MG63 (cell line): ENCODE results near the gene BTBD6. TPM values are rescaled to one million over a fixed set of nuclear protein-coding genes. Genes with fewer than 3 reads are reported as not detected.
"Not testable (repeated sequence)": the region's sequence is repeated elsewhere in the genome, so short reads cannot be mapped to it uniquely, and the experiment has no call there.

ENCODE experiments used
- DNase-seq: peaks from one replicate; pipeline ENCODE4 v3.0.0-alpha.2; 2020
- H3K27me3 ChIP-seq: fragments of 250-450 bp; sonication (Bioruptor Pico); 2 replicates; pipeline ENCODE4 v1.5.1; 2020; ENCODE audit warnings: mild to moderate bottlenecking, moderate library complexity
- H3K36me3 ChIP-seq: fragments of 250-450 bp; sonication (Bioruptor Pico); 2 replicates; pipeline ENCODE4 v1.5.1; 2020; ENCODE audit warnings: mild to moderate bottlenecking, moderate library complexity
- H3K4me3 ChIP-seq: fragments of 250-450 bp; sonication (Bioruptor Pico); 2 replicates; pipeline ENCODE4 v1.5.1; 2020; ENCODE audit warnings: mild to moderate bottlenecking, moderate library complexity
- H3K9me3 ChIP-seq: fragments of 250-450 bp; sonication (Bioruptor Pico); 2 replicates; pipeline ENCODE4 v1.5.1; 2020; ENCODE audit warnings: mild to moderate bottlenecking, moderate library complexity
- total RNA-seq: library from RNA; depleted of rRNA; stranded (reverse); fragments of >200 nt; shearing (Covaris generic); gene quantifications from 2 replicates; pipeline ENCODE4 v1.2.3, GENCODE V29; 2014; ENCODE audit warnings: low replicate concordance

BTBD6 gene
- total RNA-seq, 1 experiment from 2014 or later, result 25.1 TPM

DNA sequence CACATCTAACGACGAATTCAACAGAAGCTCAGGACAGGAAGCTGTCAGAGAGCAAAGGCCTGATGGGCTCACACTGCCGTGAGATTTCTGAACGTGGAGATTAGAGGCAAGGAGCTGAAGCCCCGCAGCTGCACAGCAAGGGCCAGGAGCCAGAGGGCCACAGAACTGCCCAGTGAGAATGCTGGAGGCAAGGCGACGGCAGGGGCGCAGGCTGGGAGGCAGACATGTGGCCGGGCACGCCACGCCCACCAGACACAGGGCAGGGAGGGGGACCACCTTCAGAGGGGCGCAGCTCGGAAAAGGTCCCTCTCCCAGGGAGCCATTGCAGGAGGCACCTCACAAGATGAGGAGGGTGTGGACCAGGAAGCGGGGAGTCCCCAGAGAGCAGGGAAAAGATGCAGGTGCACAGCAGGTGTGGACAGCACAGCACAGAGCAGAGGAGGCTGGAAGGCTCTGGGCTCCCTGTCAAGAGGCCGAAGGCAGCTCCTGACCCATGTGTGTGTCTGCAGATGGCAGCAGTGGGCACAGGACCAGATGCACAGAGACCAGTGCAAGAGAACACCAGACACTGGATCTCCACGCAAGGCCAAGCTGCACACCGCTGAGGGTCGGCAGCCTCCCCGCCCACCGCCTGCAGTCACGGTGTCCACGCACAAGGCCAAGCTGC, 23.0 kb downstream of the BTBD6 start:
- DNase-seq, result no peak
- H3K36me3 ChIP-seq, result no peaks in the 10 kb centered on the region
- H3K9me3 ChIP-seq, result no peaks in the 10 kb centered on the region
- no peaks in the 10 kb centered on the region for H3K27me3 ChIP-seq
- no peak overlapping the region for H3K4me3 ChIP-seq

DNA sequence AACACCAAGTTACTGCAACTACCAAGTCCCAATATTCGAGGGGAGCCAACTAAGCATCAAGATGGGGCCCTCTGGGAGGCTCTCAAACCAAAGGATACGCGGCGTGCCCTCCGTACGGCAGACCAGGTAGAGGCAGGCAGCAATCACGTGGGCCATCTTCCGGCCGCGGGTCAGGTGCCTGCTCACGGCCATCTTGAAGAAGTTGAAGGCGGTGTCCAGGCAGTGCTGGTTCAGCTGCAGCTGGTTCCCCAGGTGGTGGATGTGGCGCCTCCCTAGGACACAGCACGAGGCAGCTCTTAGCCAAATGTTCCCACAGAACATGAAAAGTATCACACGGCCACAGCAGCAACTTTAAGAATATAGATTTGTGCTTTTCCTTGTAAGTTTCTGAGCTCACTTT, 24.3 kb downstream of the BTBD6 start:
- no peak for DNase-seq
- H3K36me3 ChIP-seq, result no peaks in the 10 kb centered on the region
- H3K27me3 ChIP-seq, result no peaks in the 10 kb centered on the region

DNA sequence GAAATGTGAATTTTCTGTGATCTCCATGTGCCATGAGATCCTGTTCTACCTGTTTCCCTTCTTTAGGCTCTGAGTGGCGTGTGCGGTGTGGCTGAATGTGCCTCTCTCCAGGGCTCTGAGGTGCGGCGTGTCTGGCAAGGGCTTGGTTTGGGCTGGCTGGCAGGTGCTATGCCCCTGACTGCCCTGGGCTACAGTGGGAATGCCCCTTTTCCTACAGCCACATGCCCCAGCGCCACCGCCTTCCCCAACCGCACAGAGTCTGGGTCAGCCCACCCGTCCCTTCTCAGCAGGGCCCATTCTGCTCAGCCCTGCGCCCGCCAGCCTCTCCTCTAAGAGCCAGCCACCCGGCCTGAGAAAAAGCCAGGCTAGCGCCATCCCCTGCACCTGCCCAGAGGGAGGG, 24.7 kb downstream of the BTBD6 start:
- no peaks in the 10 kb centered on the region for H3K9me3 ChIP-seq
- no peak for DNase-seq
- H3K36me3 ChIP-seq, result no peaks in the 10 kb centered on the region
- H3K27me3 ChIP-seq, result no peaks in the 10 kb centered on the region
- H3K4me3 ChIP-seq, result no peak overlapping the region

More for the DNA sequence above, 24.3 kb downstream of the BTBD6 start:
- Histone ChIP-seq H3K9me3 (no peaks in the 10 kb centered on the region), H3K4me3 (no peak overlapping the region)

DNA sequence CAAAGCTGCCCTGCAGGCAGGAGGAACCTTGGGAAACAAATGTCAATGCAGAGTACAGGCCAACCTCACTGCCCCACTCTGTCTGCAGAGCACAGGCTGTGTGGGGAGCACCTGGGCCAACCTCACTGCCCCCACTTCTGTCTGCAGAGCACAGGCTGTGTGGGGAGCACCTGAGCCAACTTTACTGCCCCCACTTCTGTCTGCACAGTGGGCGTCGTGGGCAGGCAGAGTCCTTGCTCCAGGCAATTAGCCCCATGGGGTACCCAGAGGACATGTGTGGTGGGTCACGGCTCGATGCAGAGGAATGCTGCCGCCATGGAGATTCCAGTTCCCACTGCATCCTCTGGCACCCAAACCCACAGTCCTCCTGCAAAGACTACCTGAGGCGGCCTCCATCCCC, 26.3 kb downstream of the BTBD6 start:
- no peaks in the 10 kb centered on the region for H3K27me3 ChIP-seq
- no peak for DNase-seq
- H3K36me3 ChIP-seq, result no peaks in the 10 kb centered on the region
- no peak overlapping the region for H3K4me3 ChIP-seq
- H3K9me3 ChIP-seq, result no peaks in the 10 kb centered on the region

DNA sequence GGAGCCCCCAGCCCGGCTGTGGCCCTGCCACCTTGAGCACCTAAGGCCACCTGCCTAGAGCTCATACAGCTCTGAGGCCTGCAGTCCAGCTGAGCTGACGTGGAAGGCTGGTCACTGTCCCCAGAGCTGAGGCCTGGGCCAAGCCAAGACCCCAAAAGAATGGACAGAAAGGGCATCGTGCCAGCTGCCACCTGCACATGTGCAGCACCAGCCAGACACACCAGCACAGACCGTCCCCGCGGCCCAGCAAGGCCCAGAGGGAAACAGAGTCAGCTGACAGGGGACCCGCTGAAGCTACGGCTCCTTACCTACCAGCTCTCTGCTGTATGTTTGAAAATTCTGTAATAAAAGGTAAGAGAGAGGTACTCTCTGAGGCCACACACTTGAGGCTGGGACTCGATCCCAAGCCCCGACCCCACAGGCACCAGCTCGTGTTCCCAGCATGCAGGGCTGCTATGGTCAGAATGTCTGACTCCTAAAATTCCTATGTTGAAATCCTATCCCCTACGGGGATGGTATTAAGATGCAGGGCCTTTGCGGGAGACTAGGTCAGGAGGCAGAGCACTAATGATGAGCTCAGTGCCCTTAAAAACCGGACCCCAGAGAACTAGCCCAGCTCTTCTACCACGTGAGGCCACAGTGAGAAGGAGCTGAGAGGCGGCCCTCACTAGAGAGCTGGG, 27.1 kb downstream of the BTBD6 start:
- no peak for DNase-seq
- H3K36me3 ChIP-seq, result no peaks in the 10 kb centered on the region
- no peak overlapping the region for H3K4me3 ChIP-seq
- H3K9me3 ChIP-seq, result no peaks in the 10 kb centered on the region
- no peaks in the 10 kb centered on the region for H3K27me3 ChIP-seq

DNA sequence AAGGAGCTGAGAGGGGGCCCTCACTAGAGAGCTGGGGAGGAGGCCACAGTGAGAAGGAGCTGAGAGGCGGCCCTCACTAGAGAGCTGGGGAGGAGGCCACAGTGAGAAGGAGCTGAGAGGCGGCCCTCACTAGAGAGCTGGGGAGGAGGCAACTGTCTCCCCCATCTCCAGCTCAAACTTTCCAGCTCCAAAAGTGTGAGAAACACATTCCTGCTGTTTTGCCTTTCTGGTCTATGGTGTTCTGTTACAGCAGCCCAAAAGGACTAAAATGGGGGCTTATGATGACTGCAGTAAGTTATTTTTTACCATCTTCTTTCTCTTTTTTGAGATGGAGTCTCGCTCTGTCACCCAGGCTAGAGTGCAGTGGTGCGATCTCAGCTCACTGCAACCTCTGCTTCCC, 29.1 kb downstream of the BTBD6 start:
- H3K27me3 ChIP-seq, DNase-seq: not testable (repeated sequence)

DNA sequence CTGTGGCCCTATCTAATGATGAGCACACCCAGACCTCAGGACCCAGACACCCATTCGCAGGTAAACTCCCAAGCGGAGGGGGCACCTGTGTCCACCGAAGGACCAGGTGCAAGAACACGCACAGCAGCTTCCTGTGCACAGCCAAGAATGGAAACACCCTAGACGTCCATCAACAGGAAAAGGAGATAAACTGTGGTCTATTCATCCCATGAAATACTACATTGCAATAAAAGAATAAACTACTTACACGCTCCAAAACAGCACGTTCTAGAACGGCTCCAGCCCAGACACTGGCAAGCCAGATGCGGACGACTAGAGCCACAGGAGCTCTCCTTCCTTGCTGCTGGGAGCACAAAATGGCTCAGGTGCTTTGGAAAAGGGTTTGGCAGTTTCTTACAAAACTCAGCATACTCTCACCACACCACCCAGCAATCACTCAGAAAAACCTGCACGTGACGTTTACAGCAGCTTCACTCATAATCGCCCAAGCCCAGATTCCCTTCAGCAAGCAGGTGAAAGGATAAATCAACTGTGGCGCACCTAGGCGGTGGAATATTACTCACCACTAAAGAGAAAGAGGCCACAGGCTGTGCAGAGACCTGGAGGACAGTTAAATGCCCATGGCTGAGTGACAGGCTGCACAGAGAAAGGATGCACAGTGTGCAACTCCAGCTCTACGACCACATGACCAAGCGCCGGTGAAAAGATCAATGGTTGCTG, 31.5 kb downstream of the BTBD6 start:
- H3K36me3 ChIP-seq, result no peaks in the 10 kb centered on the region
- H3K27me3 ChIP-seq, result no peaks in the 10 kb centered on the region
- no peaks in the 10 kb centered on the region for H3K9me3 ChIP-seq
- no peak overlapping the region for H3K4me3 ChIP-seq
- DNase-seq, result no peak

More for the DNA sequence above, 29.1 kb downstream of the BTBD6 start:
- H3K4me3 ChIP-seq, H3K36me3 ChIP-seq, H3K9me3 ChIP-seq: not testable (repeated sequence)

DNA sequence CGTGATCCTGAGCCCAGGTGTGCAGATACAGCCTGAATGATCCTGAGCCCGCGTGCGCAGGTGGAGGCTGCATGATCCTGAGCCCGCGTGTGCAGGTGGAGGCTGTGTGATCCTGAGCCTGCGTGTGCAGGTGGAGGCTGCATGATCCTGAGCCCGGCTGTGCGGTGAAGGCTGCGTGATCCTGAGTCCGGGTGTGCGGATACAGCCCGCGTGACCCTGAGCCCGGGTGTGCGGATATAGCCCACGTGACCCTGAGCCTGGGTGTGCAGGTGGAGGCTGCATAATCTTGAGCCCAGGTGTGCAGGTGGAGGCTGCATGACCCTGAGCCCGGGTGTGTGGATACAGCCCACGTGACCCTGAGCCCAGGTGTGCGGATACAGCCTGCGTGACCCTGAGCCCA, 32.2 kb downstream of the BTBD6 start:
- no peaks in the 10 kb centered on the region for H3K9me3 ChIP-seq
- H3K4me3 ChIP-seq, result no peak overlapping the region

DNA sequence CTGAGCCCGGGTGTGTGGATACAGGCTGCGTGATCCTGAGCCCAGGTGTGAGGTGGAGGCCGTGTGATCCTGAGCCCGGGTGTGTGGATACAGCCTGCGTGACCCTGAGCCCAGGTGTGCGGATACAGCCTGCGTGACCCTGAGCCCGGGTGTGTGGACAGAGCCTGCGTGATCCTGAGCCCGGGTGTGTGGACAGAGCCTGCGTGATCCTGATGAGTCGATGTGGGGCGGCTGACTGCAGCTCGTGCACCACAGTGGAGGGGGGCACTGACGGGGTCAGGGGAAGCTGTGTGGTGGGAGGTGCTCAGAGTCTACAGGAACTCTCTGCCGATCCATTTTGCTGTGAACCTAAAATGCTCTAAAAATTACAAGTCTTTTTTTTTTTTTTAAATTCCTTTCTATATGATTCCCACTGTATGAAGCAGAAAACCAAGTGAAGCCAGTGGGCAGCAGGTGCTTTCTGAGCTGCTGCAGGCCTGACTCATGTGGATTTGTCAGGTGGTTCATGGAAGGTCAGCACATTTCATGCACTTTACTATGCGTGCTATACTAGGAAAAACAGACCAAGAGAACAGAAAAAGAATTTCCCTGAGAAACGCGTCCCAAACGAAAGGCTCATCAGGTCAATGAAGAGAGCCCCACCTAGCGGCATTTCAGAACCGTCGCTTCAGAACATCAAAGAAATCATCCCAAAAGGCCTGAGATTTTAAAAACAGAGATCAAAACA, 33.2 kb downstream of the BTBD6 start:
- no peaks in the 10 kb centered on the region for H3K27me3 ChIP-seq
- no peak overlapping the region for H3K4me3 ChIP-seq
- no peaks in the 10 kb centered on the region for H3K9me3 ChIP-seq
- H3K36me3 ChIP-seq, result no peaks in the 10 kb centered on the region
- no peak for DNase-seq

More for the DNA sequence above, 32.2 kb downstream of the BTBD6 start:
- H3K36me3 ChIP-seq, result no peaks in the 10 kb centered on the region
- DNase-seq, result no peak
- no peaks in the 10 kb centered on the region for H3K27me3 ChIP-seq

DNA sequence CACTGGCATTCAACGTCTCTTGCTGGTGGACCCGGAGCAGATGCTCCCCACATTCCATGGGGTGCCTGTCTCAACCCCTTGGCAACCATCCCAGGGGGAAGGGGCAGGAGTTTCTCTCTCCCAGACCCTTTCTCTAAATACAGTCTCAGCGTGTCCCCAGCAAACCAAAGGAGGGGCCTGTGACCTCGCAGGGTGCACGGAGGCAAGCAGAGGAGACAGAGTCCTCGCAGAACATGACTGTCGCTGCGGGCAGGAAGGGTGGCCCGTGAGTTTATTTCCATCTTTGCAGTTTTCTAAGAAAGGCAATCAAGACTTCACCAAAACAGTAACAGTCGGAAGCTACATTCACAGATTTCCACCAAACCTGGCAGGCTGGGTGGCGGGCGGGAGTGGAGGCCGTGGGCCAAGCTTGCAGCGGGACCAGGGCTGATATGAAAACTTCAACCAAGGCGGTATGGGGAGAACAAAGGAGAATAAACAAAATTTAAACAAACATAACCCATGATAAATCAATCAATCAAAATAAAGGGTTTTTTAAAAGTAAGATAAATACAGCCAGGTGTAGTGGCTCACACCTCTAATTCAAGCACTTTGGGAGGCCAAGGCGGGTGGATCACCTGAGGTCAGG, 33.9 kb downstream of the BTBD6 start:
- DNase-seq, result no peak
- Histone ChIP-seq H3K9me3 (no peaks in the 10 kb centered on the region), H3K4me3 (no peak overlapping the region), H3K36me3 (no peaks in the 10 kb centered on the region), H3K27me3 (no peaks in the 10 kb centered on the region)

DNA sequence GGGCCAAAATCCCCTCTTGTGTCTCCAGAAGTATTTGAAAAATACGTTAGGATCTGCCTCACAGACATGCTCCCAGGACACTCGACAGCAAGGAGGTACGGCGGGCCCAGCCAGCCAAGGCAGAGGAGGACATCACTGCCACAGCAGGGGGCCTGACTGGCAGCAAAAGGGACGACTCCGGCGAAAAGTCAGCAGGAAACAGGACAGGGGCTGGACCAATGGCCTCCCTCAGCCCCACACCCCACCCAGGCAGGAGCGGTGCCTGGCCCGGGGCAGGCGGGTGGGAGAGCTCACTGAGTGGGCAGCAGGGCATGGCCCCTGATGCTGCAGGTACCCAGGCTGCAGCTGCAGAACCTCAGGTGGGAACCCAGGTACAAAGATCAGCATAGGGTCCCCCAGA, 34.7 kb downstream of the BTBD6 start:
- no peak for DNase-seq
- Histone ChIP-seq H3K27me3 (no peaks in the 10 kb centered on the region), H3K9me3 (no peaks in the 10 kb centered on the region)

DNA sequence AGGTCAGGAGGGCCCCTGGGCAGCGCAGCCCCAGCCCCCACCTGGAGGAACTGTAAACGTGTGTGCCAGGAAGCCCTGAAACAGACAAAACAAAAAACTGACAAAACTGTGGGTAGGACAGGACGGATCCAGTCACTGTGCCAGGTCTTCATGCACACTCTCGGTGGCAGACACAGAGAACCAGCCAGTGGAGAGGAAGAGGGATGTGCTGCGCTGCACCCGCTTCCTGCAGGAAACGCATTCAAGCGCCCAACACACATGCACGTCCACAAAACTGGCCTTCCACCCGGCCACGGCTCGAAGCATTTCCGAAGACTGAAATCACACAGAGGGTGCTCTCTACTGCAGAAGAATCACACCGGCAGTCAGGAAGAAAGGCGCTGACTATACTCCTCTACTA, 35.6 kb downstream of the BTBD6 start:
- no peak for DNase-seq
- H3K9me3 ChIP-seq, result no peaks in the 10 kb centered on the region

More for the DNA sequence above, 34.7 kb downstream of the BTBD6 start:
- Histone ChIP-seq H3K4me3 (no peak overlapping the region), H3K36me3 (no peaks in the 10 kb centered on the region)

DNA sequence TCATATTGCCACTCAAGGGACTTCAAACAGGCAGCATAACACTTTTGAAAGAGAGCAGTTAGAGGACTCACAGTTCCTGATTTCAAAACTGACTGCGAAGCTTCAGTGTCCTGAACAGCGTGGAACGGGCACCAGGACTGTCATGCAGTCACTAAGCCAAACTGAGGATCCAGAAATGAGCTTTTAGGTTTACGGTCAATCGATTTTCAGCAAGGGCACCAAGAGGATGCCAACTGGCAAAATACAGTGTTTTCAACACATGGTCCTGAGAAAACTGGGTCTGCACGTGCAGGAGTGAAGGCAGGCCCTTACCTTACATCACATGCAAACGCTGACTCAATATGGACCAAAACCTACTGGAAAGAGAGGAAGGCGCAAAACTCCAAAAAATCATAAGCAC, 36.8 kb downstream of the BTBD6 start:
- Histone ChIP-seq H3K9me3 (no peaks in the 10 kb centered on the region), H3K36me3 (no peaks in the 10 kb centered on the region), H3K4me3 (no peak overlapping the region), H3K27me3 (no peaks in the 10 kb centered on the region)
- no peak for DNase-seq

More for the DNA sequence above, 35.6 kb downstream of the BTBD6 start:
- no peaks in the 10 kb centered on the region for H3K36me3 ChIP-seq
- H3K4me3 ChIP-seq, result no peak overlapping the region
- no peaks in the 10 kb centered on the region for H3K27me3 ChIP-seq

DNA sequence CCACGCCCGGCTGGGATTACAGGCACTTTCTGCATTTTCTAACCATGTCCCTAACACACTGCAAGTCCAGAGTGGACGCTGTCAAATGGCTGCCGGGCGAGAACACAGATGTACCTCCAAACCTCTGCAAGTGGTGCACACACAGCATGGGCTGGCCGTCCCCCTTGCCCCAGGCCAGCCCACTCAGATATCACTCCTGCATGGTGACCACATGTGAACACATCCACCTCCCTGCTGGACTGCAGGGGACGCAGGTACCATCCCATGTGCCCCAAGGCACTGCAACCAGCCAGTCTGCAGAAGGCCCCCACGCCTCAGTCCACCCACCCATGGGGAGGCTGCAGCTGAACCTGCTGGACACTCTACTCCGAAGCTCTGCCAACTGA, 38.4 kb downstream of the BTBD6 start:
- Histone ChIP-seq H3K4me3 (no peak overlapping the region), H3K27me3 (no peaks in the 10 kb centered on the region), H3K36me3 (no peaks in the 10 kb centered on the region), H3K9me3 (no peaks in the 10 kb centered on the region)
- no peak for DNase-seq

DNA sequence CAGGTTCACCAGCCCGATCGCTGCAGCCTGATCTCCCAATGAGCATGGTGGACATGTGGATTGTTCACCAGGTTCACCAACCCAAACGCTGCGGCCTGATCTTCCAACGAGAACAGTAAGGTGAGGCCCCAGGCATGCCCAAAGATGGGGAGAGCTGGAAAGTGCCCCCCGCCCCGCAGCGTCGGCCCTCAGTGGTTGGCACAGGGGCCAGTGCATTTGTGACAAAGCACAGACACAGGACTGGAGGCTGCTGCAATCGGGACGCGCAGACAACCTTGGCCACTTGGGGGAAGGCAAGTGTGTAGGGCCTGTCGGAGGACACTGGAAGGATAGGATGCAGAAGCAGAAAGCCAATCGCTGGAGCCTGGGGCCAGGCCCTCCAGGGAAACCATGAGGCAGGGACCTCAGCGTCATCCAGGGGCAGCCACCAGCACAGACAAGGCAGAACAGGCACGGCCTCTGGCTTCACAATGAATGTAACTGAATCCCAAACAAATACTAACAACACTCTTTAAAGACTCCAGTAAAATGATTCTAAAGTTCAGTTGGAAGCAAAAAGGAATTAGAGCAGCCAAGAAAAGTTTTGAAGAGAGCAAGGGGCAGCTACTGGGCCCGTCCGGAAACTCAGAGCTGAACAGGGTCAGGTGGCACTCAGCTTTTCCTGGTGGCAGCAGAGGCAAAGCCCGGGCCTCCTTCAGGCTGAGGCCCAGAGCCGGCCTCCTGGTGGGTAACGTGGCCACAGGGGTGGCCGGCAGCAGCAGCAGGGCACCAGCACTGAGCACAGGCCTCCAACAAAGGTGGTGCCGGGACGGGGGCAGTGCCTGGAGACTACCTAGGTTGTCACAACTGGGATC, 39.1 kb downstream of the BTBD6 start:
- Histone ChIP-seq H3K36me3 (no peaks in the 10 kb centered on the region), H3K9me3 (no peaks in the 10 kb centered on the region), H3K4me3 (no peak overlapping the region), H3K27me3 (no peaks in the 10 kb centered on the region)
- no peak for DNase-seq

DNA sequence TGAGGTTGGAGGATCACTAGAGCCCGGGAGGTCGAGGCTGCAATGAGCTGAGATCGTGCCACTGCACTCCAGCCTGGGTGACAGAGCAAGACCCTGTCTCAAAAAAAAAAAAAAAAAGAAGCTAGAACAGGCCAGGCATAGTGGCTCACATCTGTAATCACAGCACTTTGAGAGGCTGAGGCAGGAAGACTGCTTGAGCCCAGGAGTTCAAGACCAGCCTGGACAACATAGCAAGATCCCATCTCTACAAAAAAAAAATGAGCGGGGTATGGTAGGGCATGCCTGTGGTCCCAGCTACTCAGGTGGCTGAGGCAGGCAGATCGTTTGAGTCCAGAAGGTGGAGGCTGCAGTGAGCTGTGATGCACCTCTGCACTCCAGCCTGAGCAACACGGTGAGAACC, 40.6 kb downstream of the BTBD6 start:
- H3K36me3 ChIP-seq, DNase-seq, H3K9me3 ChIP-seq, H3K27me3 ChIP-seq, H3K4me3 ChIP-seq: not testable (repeated sequence)
